H4 (cell line): ENCODE measurements around the gene ZNF710. TPM values are rescaled to one million over a fixed set of nuclear protein-coding genes. Genes with fewer than 3 reads are reported as not detected.
A peak's percentile ranks its signal among the peaks of the same experiment; 100 is the strongest.
"Not testable (repeated sequence)": the region's sequence is repeated elsewhere in the genome, so short reads cannot be mapped to it uniquely, and the experiment has no call there.

ENCODE experiments used
- DNase-seq: peaks from one replicate; pipeline ENCODE4 v3.0.0-alpha.2; 2015; ENCODE audit warnings: low spot score
- total RNA-seq: library from RNA; depleted of rRNA; stranded (reverse); fragments of >200 nt; shearing (Covaris generic); gene quantifications from 2 replicates; pipeline ENCODE4 v1.2.3, GENCODE V29; 2014; rRNA removed

Gene ZNF710
- total RNA-seq, 1 experiment from 2014 or later: 4.7 TPM

- DNase-seq: no peak
Observed at GRCh38 chr15:90103701-90104329, 102.7 kb downstream of the ZNF710 start.

- DNase-seq: no peak
Observed at GRCh38 chr15:90104551-90104950, 103.4 kb downstream of the ZNF710 start.

- no peak for DNase-seq
Observed at GRCh38 chr15:90105521-90105920, 104.4 kb downstream of the ZNF710 start.

- DNase-seq: peak; percentile 39
Observed at GRCh38 chr15:90106522-90107117, 105.5 kb downstream of the ZNF710 start.

GRCh38 chr15:90108038-90108437 lies 106.9 kb downstream of the ZNF710 start:
- not testable (repeated sequence) for DNase-seq

GRCh38 chr15:90109163-90109751 lies 108.1 kb downstream of the ZNF710 start:
- not testable (repeated sequence) for DNase-seq

GRCh38 chr15:90113166-90113565 lies 112.0 kb downstream of the ZNF710 start:
- DNase-seq: no peak

GRCh38 chr15:90114451-90114901 lies 113.4 kb downstream of the ZNF710 start:
- no peak for DNase-seq

- DNase-seq: no peak
Observed at GRCh38 chr15:90115783-90116182, 114.7 kb downstream of the ZNF710 start.

GRCh38 chr15:90119367-90119766 lies 118.2 kb downstream of the ZNF710 start:
- no peak for DNase-seq

- no peak for DNase-seq
Observed at GRCh38 chr15:90121086-90121485, 120.0 kb downstream of the ZNF710 start.

- DNase-seq: no peak
Observed at GRCh38 chr15:90124507-90124906, 123.4 kb downstream of the ZNF710 start.

- DNase-seq: no peak
Observed at GRCh38 chr15:90126022-90126421, 124.9 kb downstream of the ZNF710 start.

GRCh38 chr15:90126596-90127435 lies 125.7 kb downstream of the ZNF710 start:
- DNase-seq: no peak

- no peak for DNase-seq
Observed at GRCh38 chr15:90130291-90130690, 129.2 kb downstream of the ZNF710 start.

Other genes with a start within 250 kb of the ZNF710 start
- gene MESP2, start 225.0 kb upstream of the ZNF710 start, total RNA-seq: not detected in 2 replicates
- 3.5 and 4.7 TPM in 2 replicates for gene ANPEP, start 186.5 kb upstream of the ZNF710 start, total RNA-seq
- gene AP3S2, start 107.3 kb upstream of the ZNF710 start, total RNA-seq: 60.9 and 81.4 TPM in 2 replicates
- 3.4 and 5.1 TPM in 2 replicates for gene ARPIN, start 88.4 kb upstream of the ZNF710 start, total RNA-seq
- 43.2 and 48.5 TPM in 2 replicates for gene IDH2, start 101.1 kb downstream of the ZNF710 start, total RNA-seq
- 13.5 and 18.9 TPM in 2 replicates for gene SEMA4B, start 200.0 kb downstream of the ZNF710 start, total RNA-seq
- 36.7 and 39.0 TPM in 2 replicates for gene CIB1, start 232.6 kb downstream of the ZNF710 start, total RNA-seq
- gene GDPGP1, start 232.9 kb downstream of the ZNF710 start, total RNA-seq: 3.1 and 3.6 TPM in 2 replicates
- 0.06 TPM in 1 of 2 replicates, not detected in the other for gene TTLL13, start 248.2 kb downstream of the ZNF710 start, total RNA-seq